CD14-positive monocyte (primary cell): Measurements from ENCODE around the gene SLC35E4. TPM values are rescaled to one million over a fixed set of nuclear protein-coding genes. Genes with fewer than 3 reads are reported as not detected.
"Not testable (repeated sequence)": the region's sequence is repeated elsewhere in the genome, so short reads cannot be mapped to it uniquely, and the experiment has no call there.

ENCODE experiments used
- DNase-seq, 3 donors: peaks; one replicate each; pipeline ENCODE4 v3.0.0-alpha.2; 2011 to 2022
- H2AFZ ChIP-seq: 2 replicates; pipeline ENCODE4 v1.6.0; 2012; ENCODE audit warnings: mild to moderate bottlenecking, low read depth, low read length, inconsistent platforms; ENCODE audit not compliant: insufficient read depth, poor library complexity, severe bottlenecking
- H3K27ac ChIP-seq, 2 donors: 1 replicate in 1 of 2; 2 replicates in 1 of 2; pipeline ENCODE4 v1.5.1; 2012 to 2013; ENCODE audit warnings: low read length in 2 of 2, control low read depth in 1 of 2, inconsistent platforms in 1 of 2, low read depth in 1 of 2, mild to moderate bottlenecking in 1 of 2
- H3K27me3 ChIP-seq, 2 donors: one replicate each; pipeline versions ENCODE4 v1.6.0 to v1.6.1; 2011 to 2013; ENCODE audit warnings: low read length in 2 of 2; ENCODE audit not compliant: control insufficient read depth in 2 of 2, insufficient read depth in 2 of 2
- H3K36me3 ChIP-seq, 2 donors: replicated peaks in 1 of 2; 1 replicate in 1 of 2; 2 replicates in 1 of 2; pipeline versions ENCODE4 v1.5.1 to v1.6.1; 2012 to 2013; ENCODE audit warnings: low read length in 2 of 2, control low read depth in 1 of 2, inconsistent platforms in 1 of 2, mild to moderate bottlenecking in 1 of 2; ENCODE audit not compliant: insufficient read depth in 2 of 2, control insufficient read depth in 1 of 2
- H3K4me1 ChIP-seq, 2 donors: 1 replicate in 1 of 2; 2 replicates in 1 of 2; pipeline versions ENCODE4 v1.5.1 to v1.6.1; 2012 to 2013; ENCODE audit warnings: low read length in 2 of 2, control low read depth in 1 of 2, inconsistent platforms in 1 of 2, mild to moderate bottlenecking in 1 of 2, moderate library complexity in 1 of 2; ENCODE audit not compliant: insufficient read depth in 2 of 2, control insufficient read depth in 1 of 2
- H3K4me2 ChIP-seq: replicated peaks from 2 replicates; pipeline ENCODE3; 2012; ENCODE audit warnings: low read length, moderate library complexity, mild to moderate bottlenecking; ENCODE audit not compliant: poor library complexity, severe bottlenecking; ENCODE audit errors: extremely low read depth
- H3K4me3 ChIP-seq, 3 experiments: fragments of 200-600 bp in 1 of 3; sonication (generic) in 1 of 3; replicated peaks in 1 of 3; 1 replicate in 2 of 3; 2 replicates in 1 of 3; pipeline ENCODE4 v1.5.1; 2011 to 2013; ENCODE audit warnings: low read length in 3 of 3, mild to moderate bottlenecking in 3 of 3, control low read depth in 2 of 3, low read depth in 2 of 3, inconsistent platforms in 1 of 3, moderate library complexity in 1 of 3
- H3K79me2 ChIP-seq: 2 replicates; pipeline ENCODE4 v1.6.0; 2012; ENCODE audit warnings: mild to moderate bottlenecking, control low read depth, inconsistent platforms, low read length, moderate library complexity; ENCODE audit not compliant: insufficient read depth
- H3K9ac ChIP-seq: 2 replicates; pipeline ENCODE4 v1.6.0; 2017; ENCODE audit warnings: low read length, mild to moderate bottlenecking; ENCODE audit not compliant: insufficient read depth, poor library complexity, severe bottlenecking
- H3K9me3 ChIP-seq, 2 donors: replicated peaks in 1 of 2; 1 replicate in 1 of 2; 2 replicates in 1 of 2; pipeline versions ENCODE4 v1.5.1 to v1.6.1; 2012 to 2013; ENCODE audit warnings: low read length in 2 of 2, control low read depth in 1 of 2; ENCODE audit not compliant: control insufficient read depth in 1 of 2, insufficient read depth in 1 of 2
- H4K20me1 ChIP-seq: 2 replicates; pipeline ENCODE4 v1.6.0; 2012; ENCODE audit warnings: mild to moderate bottlenecking, low read length, control low read depth, moderate library complexity; ENCODE audit not compliant: insufficient read depth
- H3K27ac Mint-ChIP-seq, 7 donors: one replicate each; pipeline ENCODE4 v1.8.0; 2020; ENCODE audit warnings: mild to moderate bottlenecking in 7 of 7, mixed read lengths in 7 of 7, moderate library complexity in 6 of 7, inconsistent platforms in 2 of 7
- H3K27me3 Mint-ChIP-seq, 3 donors: one replicate each; pipeline ENCODE4 v1.8.0; 2021 to 2022; ENCODE audit warnings: low read depth in 3 of 3, mild to moderate bottlenecking in 3 of 3, mixed read lengths in 3 of 3, moderate library complexity in 3 of 3, inconsistent platforms in 1 of 3
- H3K36me3 Mint-ChIP-seq, 2 donors: one replicate each; pipeline ENCODE4 v1.8.0; 2020; ENCODE audit warnings: mixed read lengths in 2 of 2, inconsistent platforms in 1 of 2, mild to moderate bottlenecking in 1 of 2
- H3K4me1 Mint-ChIP-seq: one replicate; pipeline ENCODE4 v1.8.0; 2020; ENCODE audit warnings: mild to moderate bottlenecking, mixed read lengths
- H3K4me3 Mint-ChIP-seq, 2 donors: one replicate each; pipeline ENCODE4 v1.8.0; 2020; ENCODE audit warnings: mild to moderate bottlenecking in 2 of 2, mixed read lengths in 2 of 2, moderate library complexity in 1 of 2
- H3K9me3 Mint-ChIP-seq, 7 donors: one replicate each; pipeline ENCODE4 v1.8.0; 2020 to 2022; ENCODE audit warnings: mixed read lengths in 7 of 7, mild to moderate bottlenecking in 6 of 7, moderate library complexity in 6 of 7, inconsistent platforms in 2 of 7
- WGBS: methylation state at CpG from one replicate; pipeline ENCODE4 v1.1.5; 2013; ENCODE audit warnings: missing lambda C conversion rate; ENCODE audit not compliant: insufficient coverage; 5-methylcytosine and 5-hydroxymethylcytosine counted together
- intact Hi-C, 2 donors: fragments of 100-400 bp; cut with micrococcal nuclease; formaldehyde crosslinking; loops; one replicate each; pipeline versions ENCODE4 v1.15.0 to v1.15.1; 2023
- polyA plus RNA-seq, 3 donors: library from polyadenylated mRNA; depleted of rRNA in 1 of 3; unstranded in 2 of 3; stranded (reverse) in 1 of 3; fragments of 300-500 nt in 2 of 3; fragments of >200 nt in 1 of 3; fragmentation: Illumina TruSeq in 2 of 3; gene quantifications; 1 replicate in 2 of 3; 2 replicates in 1 of 3; pipeline ENCODE4 v1.2.3, GENCODE V29; 2012 to 2021
- TF ChIP-seq, protein P1 (sequence below): fragments of 200-600 bp; IDR thresholded peaks from one replicate; pipeline ENCODE4 v1.8.0; 2022; ENCODE audit warnings: antibody characterized with exemption, mild to moderate bottlenecking

Gene SLC35E4
- polyA plus RNA-seq, 3 donors: 1.4 to 2.4 (median 1.6) TPM

DNA sequence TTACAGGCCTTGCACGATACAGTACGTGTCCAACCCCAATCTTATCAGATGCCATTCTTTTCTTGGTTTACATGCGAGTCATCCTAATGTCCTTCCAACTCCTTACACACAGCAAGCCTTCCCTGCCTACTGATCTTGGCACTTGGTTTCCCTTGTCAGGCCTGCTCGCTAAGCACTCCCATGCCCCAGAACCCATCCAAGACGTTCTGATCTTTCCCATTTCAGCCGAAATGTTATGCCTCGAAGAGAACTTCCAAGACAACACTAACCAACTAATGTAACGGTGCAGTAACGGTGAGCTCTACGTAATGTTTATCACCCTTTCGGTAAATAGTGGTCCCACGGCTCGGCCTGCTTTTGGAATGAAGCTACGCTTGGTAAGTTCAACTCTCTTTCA lies 44.4 kb upstream of the SLC35E4 start:
- intact Hi-C loops: loop anchor here (5.0 to 10.0 kb wide), 2 partner anchors 76 to 146 kb away; partner anchors contain the start of gene DUSP18 (in 1 of the 2)
- Histone ChIP-seq H2AFZ (peak overlapping the region; percentile 77), H3K4me3 (peak overlapping the region; percentile 44 to 85 (median 84)), H3K27me3 (no peaks in the 10 kb centered on the region), H3K9ac (peak overlapping the region; percentile 68), H3K9me3 (no peaks in the 10 kb centered on the region), H3K27ac (peak overlapping the region in 1 of 2 donors; percentile 93), H3K79me2 (peaks cover 28% of the 10 kb centered on the region), H4K20me1 (peaks cover 5% of the 10 kb centered on the region), H3K4me1 (peaks cover 11 to 20% of the 10 kb centered on the region in 2 donors), H3K36me3 (peaks cover 33 to 35% of the 10 kb centered on the region in 2 donors), H3K4me2 (peak overlapping the region; percentile 85)
- Mint-ChIP-seq H3K27ac (no peak overlapping the region), H3K4me3 (no peak overlapping the region), H3K36me3 (peaks cover 33 to 36% of the 10 kb centered on the region in 2 donors), H3K4me1 (peaks cover 5% of the 10 kb centered on the region), H3K9me3 (no peaks in the 10 kb centered on the region), H3K27me3 (peaks cover 7 to 9% (median 8%) of the 10 kb centered on the region in 3 donors)
- TF ChIP-seq, protein P1, sequence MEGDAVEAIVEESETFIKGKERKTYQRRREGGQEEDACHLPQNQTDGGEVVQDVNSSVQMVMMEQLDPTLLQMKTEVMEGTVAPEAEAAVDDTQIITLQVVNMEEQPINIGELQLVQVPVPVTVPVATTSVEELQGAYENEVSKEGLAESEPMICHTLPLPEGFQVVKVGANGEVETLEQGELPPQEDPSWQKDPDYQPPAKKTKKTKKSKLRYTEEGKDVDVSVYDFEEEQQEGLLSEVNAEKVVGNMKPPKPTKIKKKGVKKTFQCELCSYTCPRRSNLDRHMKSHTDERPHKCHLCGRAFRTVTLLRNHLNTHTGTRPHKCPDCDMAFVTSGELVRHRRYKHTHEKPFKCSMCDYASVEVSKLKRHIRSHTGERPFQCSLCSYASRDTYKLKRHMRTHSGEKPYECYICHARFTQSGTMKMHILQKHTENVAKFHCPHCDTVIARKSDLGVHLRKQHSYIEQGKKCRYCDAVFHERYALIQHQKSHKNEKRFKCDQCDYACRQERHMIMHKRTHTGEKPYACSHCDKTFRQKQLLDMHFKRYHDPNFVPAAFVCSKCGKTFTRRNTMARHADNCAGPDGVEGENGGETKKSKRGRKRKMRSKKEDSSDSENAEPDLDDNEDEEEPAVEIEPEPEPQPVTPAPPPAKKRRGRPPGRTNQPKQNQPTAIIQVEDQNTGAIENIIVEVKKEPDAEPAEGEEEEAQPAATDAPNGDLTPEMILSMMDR: no peak
- 10% methylated on average over 14 of the region's 14 CpGs for WGBS
- DNase-seq: no peak

DNA sequence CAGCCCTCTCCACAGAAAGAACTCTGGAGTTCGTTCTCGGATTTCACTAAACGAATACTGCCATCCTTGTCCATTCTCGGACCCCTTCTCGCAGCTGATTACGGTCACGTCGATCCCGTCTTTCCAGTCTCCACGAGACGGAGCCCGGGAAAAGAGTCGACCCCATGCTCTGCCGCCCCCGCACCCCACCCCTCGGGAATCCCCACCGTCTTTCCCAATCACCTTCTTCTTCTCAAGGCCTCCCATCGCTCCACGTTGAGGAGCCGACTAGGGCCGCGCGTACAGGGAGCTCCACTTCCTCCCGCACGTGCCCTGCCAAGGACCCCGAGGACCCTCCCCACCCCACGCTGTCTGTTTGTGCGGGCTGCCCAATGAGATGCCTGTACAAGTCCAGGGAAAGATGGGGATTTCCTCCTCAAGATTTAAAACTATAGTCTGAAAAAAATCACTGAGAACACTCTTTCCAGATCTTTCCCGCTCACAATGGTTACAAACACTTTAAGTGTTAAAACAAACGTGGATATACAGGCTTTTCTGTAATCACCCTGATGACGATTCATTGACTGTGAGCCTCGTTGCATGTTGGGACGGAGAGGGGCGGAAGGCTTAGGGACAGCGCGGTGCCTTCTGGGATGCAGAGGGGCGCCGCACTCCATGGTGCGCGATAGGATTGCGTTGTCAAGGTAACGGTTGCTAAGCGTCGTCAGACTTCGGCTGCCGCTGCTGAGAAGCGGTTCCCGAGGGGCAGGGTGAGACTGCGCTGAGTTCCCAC lies 43.8 kb upstream of the SLC35E4 start, which contains the start of gene PES1:
TSS of gene PES1 (minus strand) at position 323 of the 772 bp plus-strand sequence. CDS start at position 246, 77 bp downstream.
- 0% methylated on average over 40 of the region's 49 CpGs for WGBS
- H3K4me1 ChIP-seq: peaks cover 11 to 20% of the 10 kb centered on the region in 2 donors
- Mint-ChIP-seq H3K9me3 (no peaks in the 10 kb centered on the region), H3K27me3 (peaks cover 7 to 9% (median 8%) of the 10 kb centered on the region in 3 donors), H3K27ac (no peak within 1 kb of the TSS), H3K4me1 (peaks cover 5% of the 10 kb centered on the region), H3K36me3 (peaks cover 27 to 30% of the 10 kb centered on the region in 2 donors), H3K4me3 (no peak within 1 kb of the TSS)
- peak within 1 kb of the TSS; percentile 77 for H2AFZ ChIP-seq
- H3K27ac ChIP-seq: peak within 1 kb of the TSS; percentile 44 to 93
- no peaks in the 10 kb centered on the region for H3K27me3 ChIP-seq
- H3K4me3 ChIP-seq: peak within 1 kb of the TSS; percentile 44 to 85 (median 84)
- peaks cover 5% of the 10 kb centered on the region for H4K20me1 ChIP-seq
- peaks cover 28% of the 10 kb centered on the region for H3K79me2 ChIP-seq
- no peaks in the 10 kb centered on the region for H3K9me3 ChIP-seq
- intact Hi-C loops: loop anchor here (1.0 to 10.0 kb wide), 3 partner anchors 16 to 147 kb away; partner anchors contain the start of genes DUSP18 (in 1 of the 2) and TCN2 (in 1 of the 2)
- DNase-seq: peak; percentile 98 to 100 (median 99)
- TF ChIP-seq, protein P1: no peak
- peaks cover 27 to 30% of the 10 kb centered on the region in 2 donors for H3K36me3 ChIP-seq
- H3K4me2 ChIP-seq: peak within 1 kb of the TSS; percentile 85
- H3K9ac ChIP-seq: peak within 1 kb of the TSS; percentile 68

DNA sequence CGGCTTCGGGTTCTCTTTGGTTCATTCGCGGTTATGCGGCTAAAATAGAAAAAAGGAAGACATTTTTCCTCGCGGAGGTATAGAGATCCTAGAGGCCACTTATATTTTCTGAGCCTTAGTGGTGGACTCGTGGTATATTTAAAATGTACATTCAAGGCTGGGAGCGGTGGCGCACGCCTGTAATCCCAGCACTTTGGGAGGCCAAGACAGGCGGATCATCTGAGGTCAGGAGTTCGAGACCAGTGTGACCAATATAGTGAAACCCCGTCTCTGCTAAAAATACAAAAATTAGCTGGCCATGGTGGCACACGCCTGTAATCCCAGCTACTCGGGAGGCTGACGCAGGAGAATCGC lies 43.2 kb upstream of the SLC35E4 start:
- not testable (repeated sequence) for H2AFZ ChIP-seq, H3K4me1 Mint-ChIP-seq, H4K20me1 ChIP-seq, H3K9me3 Mint-ChIP-seq, H3K27ac ChIP-seq, H3K27me3 Mint-ChIP-seq, H3K9ac ChIP-seq, H3K4me3 Mint-ChIP-seq, DNase-seq, H3K27ac Mint-ChIP-seq, H3K9me3 ChIP-seq, H3K27me3 ChIP-seq
- Histone ChIP-seq H3K4me3 (peak overlapping the region in 1 of 3 experiments; percentile 85), H3K4me1 (peaks cover 11 to 20% of the 10 kb centered on the region in 2 donors), H3K36me3 (peaks cover 22 to 24% of the 10 kb centered on the region in 2 donors), H3K79me2 (peaks cover 28% of the 10 kb centered on the region), H3K4me2 (peak overlapping the region; percentile 85)
- intact Hi-C loops: loop anchor here (1.0 to 10.0 kb wide), 3 partner anchors 15 to 148 kb away; partner anchors contain the start of genes DUSP18 (in 1 of the 2) and TCN2 (in 1 of the 2)
- H3K36me3 Mint-ChIP-seq: peaks cover 21 to 25% of the 10 kb centered on the region in 2 donors
- WGBS: 43% methylated on average over 18 of the region's 18 CpGs
